ENCODE results near the gene PTPRM. TPM values are rescaled to one million over a fixed set of nuclear protein-coding genes. Genes with fewer than 3 reads are reported as not detected.

Gene PTPRM
- polyA plus RNA-seq, 1 donor (not counting 4 experiments of a cell fraction or from before 2014, with no cell fraction given): 54.5 TPM

DNA sequence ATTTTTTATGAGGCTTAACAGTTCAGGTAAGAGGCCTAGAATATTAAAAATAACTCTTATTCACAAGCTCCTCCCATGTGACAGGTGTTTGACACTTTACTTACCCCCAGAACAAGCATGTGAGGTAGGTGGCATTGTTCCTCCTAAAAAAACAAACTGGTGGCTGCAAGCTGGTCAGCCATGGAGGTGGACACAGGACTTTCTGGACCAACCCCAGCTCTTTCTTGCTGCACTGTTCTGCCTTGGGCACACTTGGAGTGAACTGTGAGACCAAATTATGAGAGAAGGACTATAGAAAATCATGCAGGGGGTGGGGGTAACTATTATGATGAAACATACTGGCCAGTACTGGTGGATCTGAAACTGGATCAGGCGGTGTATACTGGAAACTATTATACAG lies 56.6 kb downstream of the PTPRM start:
- FAIRE-seq: no peak
- Histone ChIP-seq H3K27ac (ENCODE audit: control insufficient read depth, insufficient read depth, low read length) (no peak overlapping the region), H3K36me3 (ENCODE audit: control insufficient read depth in 2 of 2, extremely low read depth in 1 of 2, insufficient read depth in 2 of 2, low read length in 2 of 2) (no peaks in the 10 kb centered on the region), H4K20me1 (ENCODE audit: control insufficient read depth, extremely low read depth, insufficient read depth, low read length) (no peaks in the 10 kb centered on the region), H2AFZ (ENCODE audit: control insufficient read depth, low read length) (no peak overlapping the region), H3K9ac (ENCODE audit: control insufficient read depth, extremely low read depth, insufficient read depth, low read length) (no peak overlapping the region), H3K4me2 (ENCODE audit: control insufficient read depth, extremely low read depth, insufficient read depth, low read depth, low read length) (no peak overlapping the region), H3K4me1 (ENCODE audit: control insufficient read depth, extremely low read depth, insufficient read depth, low read length) (peaks cover 20% of the 10 kb centered on the region), H3K9me3 (ENCODE audit: control insufficient read depth, low read depth, low read length) (no peaks in the 10 kb centered on the region), H3K4me3 (ENCODE audit: control insufficient read depth in 2 of 3, extremely low read depth in 1 of 3, insufficient read depth in 2 of 3, low read depth in 1 of 3, low read length in 3 of 3) (no peak overlapping the region), H3K79me2 (ENCODE audit: control insufficient read depth, insufficient read depth, low read length) (peaks cover 7% of the 10 kb centered on the region), H3K27me3 (ENCODE audit: control insufficient read depth, extremely low read depth, insufficient read depth, low read length) (no peaks in the 10 kb centered on the region), H3K9me1 (ENCODE audit: control insufficient read depth, extremely low read depth, insufficient read depth, low read length) (no peaks in the 10 kb centered on the region)
- TF ChIP-seq, protein P1, sequence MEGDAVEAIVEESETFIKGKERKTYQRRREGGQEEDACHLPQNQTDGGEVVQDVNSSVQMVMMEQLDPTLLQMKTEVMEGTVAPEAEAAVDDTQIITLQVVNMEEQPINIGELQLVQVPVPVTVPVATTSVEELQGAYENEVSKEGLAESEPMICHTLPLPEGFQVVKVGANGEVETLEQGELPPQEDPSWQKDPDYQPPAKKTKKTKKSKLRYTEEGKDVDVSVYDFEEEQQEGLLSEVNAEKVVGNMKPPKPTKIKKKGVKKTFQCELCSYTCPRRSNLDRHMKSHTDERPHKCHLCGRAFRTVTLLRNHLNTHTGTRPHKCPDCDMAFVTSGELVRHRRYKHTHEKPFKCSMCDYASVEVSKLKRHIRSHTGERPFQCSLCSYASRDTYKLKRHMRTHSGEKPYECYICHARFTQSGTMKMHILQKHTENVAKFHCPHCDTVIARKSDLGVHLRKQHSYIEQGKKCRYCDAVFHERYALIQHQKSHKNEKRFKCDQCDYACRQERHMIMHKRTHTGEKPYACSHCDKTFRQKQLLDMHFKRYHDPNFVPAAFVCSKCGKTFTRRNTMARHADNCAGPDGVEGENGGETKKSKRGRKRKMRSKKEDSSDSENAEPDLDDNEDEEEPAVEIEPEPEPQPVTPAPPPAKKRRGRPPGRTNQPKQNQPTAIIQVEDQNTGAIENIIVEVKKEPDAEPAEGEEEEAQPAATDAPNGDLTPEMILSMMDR (optimal IDR thresholded peaks at IDR 0.05 in 1 of 3, IDR thresholded peaks at IDR 0.05 in 1 of 3, conservative IDR thresholded peaks at IDR 0.05 in 1 of 3; ENCODE audit: extremely low read depth in 1 of 3, insufficient read depth in 2 of 3, low read length in 3 of 3): no peak
- TF ChIP-seq EZH2 (IDR thresholded peaks at IDR 0.05; ENCODE audit: low read length): no peak
- dilution Hi-C loops (cut with MboI; ENCODE audit: extremely low pct_ligation_motif_present, low sequenced_read_pairs): no loop called here
- DNase-seq (ENCODE audit: low read depth, low spot score): no peak

DNA sequence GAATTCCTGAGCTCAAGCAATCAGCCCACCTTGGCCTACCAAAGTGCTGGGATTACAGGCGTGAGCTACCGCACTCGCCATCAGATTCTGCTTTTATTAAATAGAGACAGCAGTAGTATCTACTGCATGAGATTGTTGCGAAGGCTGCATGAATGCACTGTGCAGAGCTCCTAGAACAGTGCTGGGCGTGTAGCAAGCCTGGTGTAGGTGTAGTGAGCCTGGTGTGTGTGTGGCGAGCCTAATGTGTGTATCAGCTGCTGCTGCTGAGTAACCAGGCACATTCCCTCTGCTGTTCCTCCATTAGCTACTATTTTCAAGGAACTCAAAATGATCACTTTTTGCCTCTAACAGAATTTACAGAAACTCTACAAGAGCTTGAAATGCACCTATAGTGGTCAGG lies 57.6 kb downstream of the PTPRM start:
- Histone ChIP-seq H3K36me3 (ENCODE audit: control insufficient read depth in 2 of 2, extremely low read depth in 1 of 2, insufficient read depth in 2 of 2, low read length in 2 of 2) (no peaks in the 10 kb centered on the region), H3K27me3 (ENCODE audit: control insufficient read depth, extremely low read depth, insufficient read depth, low read length) (no peaks in the 10 kb centered on the region), H4K20me1 (ENCODE audit: control insufficient read depth, extremely low read depth, insufficient read depth, low read length) (no peaks in the 10 kb centered on the region), H3K79me2 (ENCODE audit: control insufficient read depth, insufficient read depth, low read length) (peaks cover 5% of the 10 kb centered on the region), H3K4me2 (ENCODE audit: control insufficient read depth, extremely low read depth, insufficient read depth, low read depth, low read length) (no peak overlapping the region), H3K9me1 (ENCODE audit: control insufficient read depth, extremely low read depth, insufficient read depth, low read length) (no peaks in the 10 kb centered on the region), H3K27ac (ENCODE audit: control insufficient read depth, insufficient read depth, low read length) (no peak overlapping the region), H3K9me3 (ENCODE audit: control insufficient read depth, low read depth, low read length) (no peaks in the 10 kb centered on the region), H2AFZ (ENCODE audit: control insufficient read depth, low read length) (no peak overlapping the region), H3K4me3 (ENCODE audit: control insufficient read depth in 2 of 3, extremely low read depth in 1 of 3, insufficient read depth in 2 of 3, low read depth in 1 of 3, low read length in 3 of 3) (no peak overlapping the region), H3K9ac (ENCODE audit: control insufficient read depth, extremely low read depth, insufficient read depth, low read length) (no peak overlapping the region), H3K4me1 (ENCODE audit: control insufficient read depth, extremely low read depth, insufficient read depth, low read length) (peaks cover 20% of the 10 kb centered on the region)
- FAIRE-seq (no peak), DNase-seq (ENCODE audit: low read depth, low spot score) (no peak)
- dilution Hi-C loops (cut with MboI; ENCODE audit: extremely low pct_ligation_motif_present, low sequenced_read_pairs): no loop called here
- no peak for TF ChIP-seq EZH2 (IDR thresholded peaks at IDR 0.05; ENCODE audit: low read length)
- TF ChIP-seq, protein P1 (optimal IDR thresholded peaks at IDR 0.05 in 1 of 3, IDR thresholded peaks at IDR 0.05 in 1 of 3, conservative IDR thresholded peaks at IDR 0.05 in 1 of 3; ENCODE audit: extremely low read depth in 1 of 3, insufficient read depth in 2 of 3, low read length in 3 of 3): no peak
